ACC112 (cell line): ENCODE results near the gene ZNF652.
"Not testable (repeated sequence)": the region's sequence is repeated elsewhere in the genome, so short reads cannot be mapped to it uniquely, and the experiment has no call there.

Experiments used
- H2AFZ ChIP-seq: fragments of 200-600 bp; sonication (generic); one replicate; pipeline ENCODE4 v1.6.0; 2017; ENCODE audit warnings: antibody characterized with exemption, low read length; ENCODE audit not compliant: unreplicated experiment
- H3K27ac ChIP-seq: fragments of 200-600 bp; sonication (generic); 2 replicates; pipeline ENCODE4 v1.5.1; 2014; ENCODE audit warnings: low read depth, mild to moderate bottlenecking, antibody characterized with exemption, low read length, moderate library complexity
- H3K27me3 ChIP-seq: fragments of 200-600 bp; sonication (generic); 2 replicates; pipeline ENCODE4 v1.6.1; 2014; ENCODE audit warnings: mild to moderate bottlenecking, antibody characterized with exemption, low read length, moderate library complexity, mixed read lengths; ENCODE audit not compliant: insufficient read depth
- H3K36me3 ChIP-seq: fragments of 200-600 bp; sonication (generic); 2 replicates; pipeline ENCODE4 v1.6.1; 2016; ENCODE audit warnings: mild to moderate bottlenecking, antibody characterized with exemption, low read length, moderate library complexity, mixed read lengths; ENCODE audit not compliant: insufficient read depth
- H3K4me1 ChIP-seq: fragments of 200-600 bp; sonication (generic); one replicate; pipeline ENCODE4 v1.6.1; 2016; ENCODE audit warnings: low read length, mixed read lengths; ENCODE audit not compliant: insufficient read depth, unreplicated experiment, control insufficient read depth
- H3K4me3 ChIP-seq: fragments of 200-600 bp; sonication (generic); 2 replicates; pipeline ENCODE4 v1.5.1; 2014; ENCODE audit warnings: mild to moderate bottlenecking, low read depth, low read length
- H3K79me2 ChIP-seq: fragments of 200-600 bp; sonication (generic); one replicate; pipeline ENCODE4 v1.6.0; 2016; ENCODE audit warnings: low read length; ENCODE audit not compliant: control insufficient read depth, unreplicated experiment, insufficient read depth

Gene ZNF652

GRCh38 chr17:49399995-49400394, 37.9 kb upstream of the ZNF652 start:
- H3K79me2 ChIP-seq = no peaks in the 10 kb centered on the region
- H3K4me1 ChIP-seq = no peaks in the 10 kb centered on the region
- H2AFZ ChIP-seq = no peak overlapping the region
- no peak overlapping the region for H3K27ac ChIP-seq
- peaks cover 8% of the 10 kb centered on the region; the same call in 1 of the 2 replicates for H3K36me3 ChIP-seq
- no peak overlapping the region for H3K4me3 ChIP-seq
- H3K27me3 ChIP-seq = no peaks in the 10 kb centered on the region

- Histone ChIP-seq H3K27ac (no peak overlapping the region), H3K27me3 (no peaks in the 10 kb centered on the region), H3K4me3 (no peak overlapping the region), H2AFZ (no peak overlapping the region), H3K36me3 (no peaks in the 10 kb centered on the region), H3K4me1 (no peaks in the 10 kb centered on the region), H3K79me2 (no peaks in the 10 kb centered on the region)
These were observed 35.5 kb upstream of the ZNF652 start for GRCh38 chr17:49397586-49397985.

GRCh38 chr17:49393491-49394255, 31.6 kb upstream of the ZNF652 start:
- Histone ChIP-seq H3K79me2 (no peaks in the 10 kb centered on the region), H3K4me3 (no peak overlapping the region), H3K27ac (no peak overlapping the region), H3K27me3 (no peaks in the 10 kb centered on the region), H3K36me3 (no peaks in the 10 kb centered on the region), H3K4me1 (peaks cover 6% of the 10 kb centered on the region), H2AFZ (no peak overlapping the region)

GRCh38 chr17:49390548-49391324, 28.7 kb upstream of the ZNF652 start:
- Histone ChIP-seq H3K27me3 (no peaks in the 10 kb centered on the region), H3K79me2 (no peaks in the 10 kb centered on the region), H2AFZ (no peak overlapping the region), H3K36me3 (no peaks in the 10 kb centered on the region), H3K27ac (no peak overlapping the region), H3K4me1 (peaks cover 6% of the 10 kb centered on the region), H3K4me3 (no peak overlapping the region)

- H3K27me3 ChIP-seq, H3K79me2 ChIP-seq, H3K4me3 ChIP-seq, H3K27ac ChIP-seq, H3K36me3 ChIP-seq, H3K4me1 ChIP-seq, H2AFZ ChIP-seq: not testable (repeated sequence)
These were observed 27.7 kb upstream of the ZNF652 start for GRCh38 chr17:49389514-49390347.

- H3K4me1 ChIP-seq = peaks cover 6% of the 10 kb centered on the region
- no peak overlapping the region for H2AFZ ChIP-seq
- no peak overlapping the region for H3K27ac ChIP-seq
- no peaks in the 10 kb centered on the region for H3K36me3 ChIP-seq
- H3K27me3 ChIP-seq = no peaks in the 10 kb centered on the region
- no peak overlapping the region for H3K4me3 ChIP-seq
- no peaks in the 10 kb centered on the region for H3K79me2 ChIP-seq
These were observed 26.9 kb upstream of the ZNF652 start for GRCh38 chr17:49388692-49389513.

- Histone ChIP-seq H3K27ac (no peak overlapping the region), H2AFZ (no peak overlapping the region), H3K79me2 (no peaks in the 10 kb centered on the region), H3K36me3 (no peaks in the 10 kb centered on the region), H3K27me3 (no peaks in the 10 kb centered on the region), H3K4me1 (peaks cover 6% of the 10 kb centered on the region), H3K4me3 (no peak overlapping the region)
These were observed 26.2 kb upstream of the ZNF652 start for GRCh38 chr17:49388290-49388640.

- H2AFZ ChIP-seq = no peak overlapping the region
- no peaks in the 10 kb centered on the region for H3K79me2 ChIP-seq
- H3K4me3 ChIP-seq = no peak overlapping the region
- H3K27me3 ChIP-seq = no peaks in the 10 kb centered on the region
- peaks cover 6% of the 10 kb centered on the region for H3K4me1 ChIP-seq
- H3K27ac ChIP-seq = no peak overlapping the region
- no peaks in the 10 kb centered on the region for H3K36me3 ChIP-seq
These were observed 25.6 kb upstream of the ZNF652 start for GRCh38 chr17:49387498-49388289.

- Histone ChIP-seq H3K36me3 (no peaks in the 10 kb centered on the region), H3K4me1 (peaks cover 6% of the 10 kb centered on the region)
These were observed 24.3 kb upstream of the ZNF652 start for GRCh38 chr17:49386373-49386772.

More at GRCh38 chr17:49386373-49386772, 24.3 kb upstream of the ZNF652 start:
- no peak overlapping the region for H3K27ac ChIP-seq
- H3K4me3 ChIP-seq = no peak overlapping the region
- H3K79me2 ChIP-seq = no peaks in the 10 kb centered on the region
- H2AFZ ChIP-seq = no peak overlapping the region
- H3K27me3 ChIP-seq = no peaks in the 10 kb centered on the region
